GM12892 (cell line): ENCODE results near the gene TOMM40L.

ENCODE experiments used
- POLR2A ChIP-seq: IDR thresholded peaks from 2 replicates; pipeline ENCODE4 v1.6.1; 2011; ENCODE audit warnings: low read depth, low read length, control low read depth
- POLR2AphosphoS5 ChIP-seq: IDR thresholded peaks from 2 replicates; pipeline ENCODE4 v1.6.1; 2011; ENCODE audit warnings: low read depth, low read length, control low read depth

GRCh38 chr1:161266836-161267235 is 41.0 kb downstream of the TOMM40L start:
- no peak for TF ChIP-seq POLR2A
- TF ChIP-seq POLR2AphosphoS5, result no peak
